ENCODE data around the gene PAEP. TPM values are rescaled to one million over a fixed set of nuclear protein-coding genes. Genes with fewer than 3 reads are reported as not detected.

Gene PAEP
- total RNA-seq, 3 donors from 2014 or later (not counting 1 experiment from before 2014, with no cell fraction given), result not detected

DNA sequence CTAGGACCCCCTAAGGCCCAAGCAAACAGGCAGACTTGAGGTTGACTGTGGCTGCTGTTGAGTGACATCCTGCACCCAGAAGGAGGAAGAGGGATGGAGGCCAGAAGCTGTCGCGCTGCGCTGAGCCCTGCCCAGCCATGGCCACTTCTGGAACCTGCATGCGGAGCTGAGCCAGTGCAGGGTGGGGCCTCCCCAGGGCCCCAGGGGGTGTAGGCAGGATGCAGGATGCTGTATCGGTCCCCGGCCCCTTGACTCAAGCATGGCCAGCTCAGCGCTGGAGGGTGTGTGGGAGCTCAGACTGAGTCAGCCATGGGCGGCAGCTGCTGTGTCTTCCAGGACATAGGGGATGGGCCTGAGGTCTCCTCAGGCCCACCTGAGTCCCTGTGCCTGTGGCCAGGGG is 50.9 kb downstream of the PAEP start:
- no peaks in the 10 kb centered on the region for H3K36me3 ChIP-seq (ENCODE audit: control insufficient read depth, insufficient read depth, low read length)
- ATAC-seq (no peak), DNase-seq (no peak)
- no peak overlapping the region for H3K4me3 ChIP-seq (ENCODE audit: low read length)
- no peak overlapping the region for H3K27ac ChIP-seq (ENCODE audit: low read length)
- no peaks in the 10 kb centered on the region for H3K27me3 Mint-ChIP-seq (ENCODE audit: low read depth in 2 of 2)
- no peaks in the 10 kb centered on the region for H3K27me3 ChIP-seq (ENCODE audit: control insufficient read depth, insufficient read depth, low read length)
- H3K4me1 ChIP-seq (ENCODE audit: control insufficient read depth, insufficient read depth, low read length), result no peaks in the 10 kb centered on the region
- no peak overlapping the region for H3K27ac Mint-ChIP-seq
- H3K4me3 Mint-ChIP-seq, result no peak overlapping the region
- intact Hi-C loops (cut with micrococcal nuclease), result no loop called here
- H3K9me3 ChIP-seq (ENCODE audit: control insufficient read depth, insufficient read depth, low read length), result no peaks in the 10 kb centered on the region
- 92% methylated on average over 8 of the region's 8 CpGs for WGBS (ENCODE audit: insufficient coverage)
- H3K4me1 Mint-ChIP-seq, result no peaks in the 10 kb centered on the region
- TF ChIP-seq, protein P1, sequence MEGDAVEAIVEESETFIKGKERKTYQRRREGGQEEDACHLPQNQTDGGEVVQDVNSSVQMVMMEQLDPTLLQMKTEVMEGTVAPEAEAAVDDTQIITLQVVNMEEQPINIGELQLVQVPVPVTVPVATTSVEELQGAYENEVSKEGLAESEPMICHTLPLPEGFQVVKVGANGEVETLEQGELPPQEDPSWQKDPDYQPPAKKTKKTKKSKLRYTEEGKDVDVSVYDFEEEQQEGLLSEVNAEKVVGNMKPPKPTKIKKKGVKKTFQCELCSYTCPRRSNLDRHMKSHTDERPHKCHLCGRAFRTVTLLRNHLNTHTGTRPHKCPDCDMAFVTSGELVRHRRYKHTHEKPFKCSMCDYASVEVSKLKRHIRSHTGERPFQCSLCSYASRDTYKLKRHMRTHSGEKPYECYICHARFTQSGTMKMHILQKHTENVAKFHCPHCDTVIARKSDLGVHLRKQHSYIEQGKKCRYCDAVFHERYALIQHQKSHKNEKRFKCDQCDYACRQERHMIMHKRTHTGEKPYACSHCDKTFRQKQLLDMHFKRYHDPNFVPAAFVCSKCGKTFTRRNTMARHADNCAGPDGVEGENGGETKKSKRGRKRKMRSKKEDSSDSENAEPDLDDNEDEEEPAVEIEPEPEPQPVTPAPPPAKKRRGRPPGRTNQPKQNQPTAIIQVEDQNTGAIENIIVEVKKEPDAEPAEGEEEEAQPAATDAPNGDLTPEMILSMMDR (IDR thresholded peaks at IDR 0.05), result no peak
- H3K9me3 Mint-ChIP-seq, result peaks cover 0 to 2% of the 10 kb centered on the region in 2 donors
- H3K36me3 Mint-ChIP-seq, result no peaks in the 10 kb centered on the region

DNA sequence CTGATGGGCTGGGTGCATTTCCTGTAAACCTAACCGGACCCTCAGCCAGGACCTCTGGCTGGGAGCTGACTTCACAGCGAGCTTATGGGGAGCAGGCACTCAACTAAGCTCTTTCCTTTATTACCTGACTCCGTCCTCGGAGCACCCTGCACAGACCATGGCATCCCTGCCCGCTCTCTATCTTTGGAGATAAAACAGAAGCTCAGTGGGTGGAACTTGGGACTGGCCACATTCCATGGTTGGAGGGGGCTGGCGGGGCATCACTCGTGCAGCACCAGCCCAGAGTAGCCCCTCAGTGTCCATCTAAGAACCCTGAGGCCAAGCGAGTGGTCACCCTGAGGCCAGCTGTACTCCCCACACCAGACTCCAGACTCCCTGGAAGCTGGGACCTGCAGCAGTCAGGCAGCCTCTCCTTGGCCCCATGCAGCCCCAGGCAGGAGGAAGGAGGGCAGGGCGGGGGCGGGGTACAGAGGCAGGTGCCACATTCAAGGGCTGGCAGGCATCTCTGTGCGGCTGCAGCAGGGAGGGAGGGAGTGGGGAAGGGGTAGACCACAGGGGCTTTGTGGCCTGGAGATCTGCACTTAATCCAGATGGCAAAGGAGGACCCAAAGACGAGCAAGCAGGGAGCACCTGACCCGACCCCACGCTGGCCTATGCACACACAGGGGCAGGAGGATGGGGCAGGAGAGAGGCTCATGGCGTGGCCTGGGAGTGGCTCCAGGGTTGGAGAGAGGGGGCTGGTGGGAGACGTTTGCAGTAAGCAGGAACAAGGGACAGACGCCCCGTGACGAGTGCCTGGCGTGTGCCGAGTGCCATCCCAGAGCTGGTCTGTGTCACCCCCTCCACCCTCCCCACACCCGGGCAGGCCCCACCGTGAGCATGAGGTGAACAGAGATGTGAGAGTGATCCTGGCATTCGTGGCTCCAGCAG is 51.7 kb downstream of the PAEP start:
- Mint-ChIP-seq H3K36me3 (no peaks in the 10 kb centered on the region), H3K4me1 (no peaks in the 10 kb centered on the region), H3K27me3 (ENCODE audit: low read depth in 2 of 2) (no peaks in the 10 kb centered on the region), H3K4me3 (no peak overlapping the region), H3K9me3 (peaks cover 0 to 2% of the 10 kb centered on the region in 2 donors), H3K27ac (no peak overlapping the region)
- DNase-seq, result no peak
- Histone ChIP-seq H3K4me3 (ENCODE audit: low read length) (no peak overlapping the region), H3K27ac (ENCODE audit: low read length) (no peak overlapping the region), H3K36me3 (ENCODE audit: control insufficient read depth, insufficient read depth, low read length) (no peaks in the 10 kb centered on the region), H3K9me3 (ENCODE audit: control insufficient read depth, insufficient read depth, low read length) (no peaks in the 10 kb centered on the region), H3K27me3 (ENCODE audit: control insufficient read depth, insufficient read depth, low read length) (no peaks in the 10 kb centered on the region), H3K4me1 (ENCODE audit: control insufficient read depth, insufficient read depth, low read length) (no peaks in the 10 kb centered on the region)
- intact Hi-C loops (cut with micrococcal nuclease), result no loop called here
- no peak for ATAC-seq
- 72% methylated on average over 16 of the region's 24 CpGs for WGBS (ENCODE audit: insufficient coverage)
- TF ChIP-seq, protein P1 (IDR thresholded peaks at IDR 0.05), result no peak

DNA sequence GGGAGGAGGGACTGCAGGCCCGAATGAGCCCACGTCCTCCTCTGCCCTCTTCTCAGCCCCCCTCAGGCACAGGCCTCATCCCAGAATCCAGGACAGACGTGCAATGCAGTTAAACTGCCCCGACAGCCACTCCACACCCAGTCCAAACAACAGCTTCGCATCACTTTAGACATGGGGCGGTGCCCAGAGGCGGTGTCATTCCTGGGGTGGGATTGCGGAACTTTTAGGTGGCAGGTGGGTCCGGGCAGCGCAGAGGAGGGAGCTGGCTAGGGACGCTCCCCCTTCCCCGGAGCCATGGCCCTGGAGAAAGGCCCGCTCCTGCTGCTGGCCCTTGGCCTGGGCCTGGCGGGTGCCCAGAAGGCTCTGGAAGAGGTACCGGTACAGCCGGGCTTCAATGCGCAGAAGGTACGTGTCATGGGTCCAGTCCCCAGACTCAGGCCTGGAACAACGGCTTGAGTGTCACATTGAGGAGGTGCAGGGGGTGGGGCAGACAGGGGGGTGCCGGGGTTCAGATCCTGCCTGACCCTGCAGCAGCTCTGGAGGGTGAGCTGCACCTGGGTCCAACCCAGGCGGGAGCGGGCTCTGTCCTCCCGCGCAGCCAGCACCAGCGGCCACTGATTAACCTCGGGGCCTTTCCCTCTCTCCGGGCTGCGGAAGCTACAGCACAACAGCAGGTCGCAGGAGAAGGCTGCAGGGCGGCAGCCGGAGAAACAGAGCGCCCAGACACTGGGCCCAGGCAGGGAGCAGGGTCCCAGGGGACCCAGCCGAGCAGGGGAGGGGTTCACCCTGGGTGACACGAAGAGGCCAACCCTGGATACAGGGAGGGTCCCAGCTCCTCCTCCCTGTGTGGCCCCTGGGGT is 52.6 kb downstream of the PAEP start:
- DNase-seq, result no peak
- Mint-ChIP-seq H3K27ac (no peak overlapping the region), H3K27me3 (ENCODE audit: low read depth in 2 of 2) (no peaks in the 10 kb centered on the region), H3K4me3 (no peak overlapping the region), H3K36me3 (no peaks in the 10 kb centered on the region), H3K4me1 (no peaks in the 10 kb centered on the region), H3K9me3 (peaks cover 0 to 2% of the 10 kb centered on the region in 2 donors)
- H3K9me3 ChIP-seq (ENCODE audit: control insufficient read depth, insufficient read depth, low read length), result no peaks in the 10 kb centered on the region
- TF ChIP-seq, protein P1 (IDR thresholded peaks at IDR 0.05), result no peak
- no peak overlapping the region for H3K27ac ChIP-seq (ENCODE audit: low read length)
- no peak for ATAC-seq
- H3K36me3 ChIP-seq (ENCODE audit: control insufficient read depth, insufficient read depth, low read length), result no peaks in the 10 kb centered on the region
- 86% methylated on average over 34 of the region's 34 CpGs for WGBS (ENCODE audit: insufficient coverage)
- H3K4me1 ChIP-seq (ENCODE audit: control insufficient read depth, insufficient read depth, low read length), result no peaks in the 10 kb centered on the region
- H3K4me3 ChIP-seq (ENCODE audit: low read length), result no peak overlapping the region
- H3K27me3 ChIP-seq (ENCODE audit: control insufficient read depth, insufficient read depth, low read length), result no peaks in the 10 kb centered on the region
- intact Hi-C loops (cut with micrococcal nuclease), result no loop called here

All from natural killer cell (primary cell).